ENCODE measurements around the gene PIP4K2A. TPM values are rescaled to one million over a fixed set of nuclear protein-coding genes. Genes with fewer than 3 reads are reported as not detected.

PIP4K2A gene
- total and polyA plus RNA-seq, 2 of the 8 experiments (the other 6 are each of a cell fraction or from before 2014, with no cell fraction given), result 19.0 to 60.9 TPM

- H3K14ac ChIP-seq (ENCODE audit: insufficient read length), result no peak overlapping the region
- H3K27me3 ChIP-seq (replicated peaks in 1 of 4; ENCODE audit: control insufficient read depth in 3 of 4, extremely low read depth in 1 of 4, insufficient read depth in 3 of 4, low read length in 3 of 4), result no peaks in the 10 kb centered on the region
- H2BK12ac ChIP-seq (ENCODE audit: low read depth, low read length), result no peak overlapping the region
- H2BK5ac ChIP-seq (ENCODE audit: low read depth, low read length), result no peak overlapping the region
- no peaks in the 10 kb centered on the region for H3K4me1 ChIP-seq (replicated peaks in 1 of 4; ENCODE audit: control insufficient read depth in 3 of 4, insufficient read depth in 4 of 4, low read length in 3 of 4)
- no peaks in the 10 kb centered on the region for H3K23me2 ChIP-seq (ENCODE audit: low read depth, low read length)
- no peak for FAIRE-seq
- WGBS, 2 experiments (ENCODE audit: extremely low coverage in 1 of 2, insufficient coverage in 1 of 2, insufficient read length in 1 of 2, insufficient replicate concordance in 2 of 2, low coverage in 1 of 2, low lambda C conversion rate in 2 of 2, missing lambda C conversion rate in 1 of 2), result 91% methylated on average over 3 of the region's 3 CpGs; no CpG with 5 or more reads in 1 of the 2 experiments
- H3K79me2 ChIP-seq (ENCODE audit: control insufficient read depth in 1 of 2, insufficient read depth in 2 of 2, low read length in 2 of 2), result no peaks in the 10 kb centered on the region
- H3K27ac ChIP-seq (ENCODE audit: low read depth, low read length), result no peak overlapping the region
- H4K5ac ChIP-seq (ENCODE audit: insufficient read length, low read depth, low read length), result no peak overlapping the region
- H4K91ac ChIP-seq (replicated peaks; ENCODE audit: insufficient read length, low read length), result no peak overlapping the region
- no peak overlapping the region for H2BK120ac ChIP-seq (replicated peaks; ENCODE audit: low read depth, low read length)
- H4K20me1 ChIP-seq (replicated peaks in 1 of 2; ENCODE audit: control insufficient read depth in 1 of 2, insufficient read depth in 2 of 2, low read length in 2 of 2), result no peaks in the 10 kb centered on the region
- H3K36me3 ChIP-seq (ENCODE audit: control insufficient read depth in 2 of 4, insufficient read depth in 4 of 4, low read length in 3 of 4), result no peaks in the 10 kb centered on the region
- CTCF ChIA-PET (ENCODE audit: partially characterized antibody), result interaction anchor here (0.9 to 1.2 kb wide), 2 partner anchors 71 to 508 kb away, joined by 3 read pairs; no protein-coding TSS in a partner anchor
- no peak overlapping the region for H2AK5ac ChIP-seq (ENCODE audit: low read depth, low read length)
- H3K4me3 ChIP-seq (ENCODE audit: extremely low read depth in 1 of 4, insufficient read depth in 2 of 4, low read depth in 3 of 4, low read length in 4 of 4), result no peak overlapping the region
- POLR2A ChIA-PET (ENCODE audit: partially characterized antibody), result no interaction called here
- H2BK20ac ChIP-seq (ENCODE audit: low read length), result no peak overlapping the region
- H3K23ac ChIP-seq (ENCODE audit: insufficient read length), result no peak overlapping the region
- H3K4ac ChIP-seq (replicated peaks; ENCODE audit: insufficient read length, low read depth, low read length), result no peak overlapping the region
- no peaks in the 10 kb centered on the region for H3K9me3 ChIP-seq (ENCODE audit: insufficient read depth in 2 of 2, low read depth in 1 of 2, low read length in 1 of 2)
- H3K4me2 ChIP-seq (ENCODE audit: insufficient read depth in 1 of 2, low read depth in 2 of 2, low read length in 2 of 2), result no peak overlapping the region
- H3K18ac ChIP-seq (ENCODE audit: extremely low read depth, low read length), result no peak overlapping the region
- TF ChIP-seq SIRT6 (IDR thresholded peaks at IDR 0.05; ENCODE audit: low read length) (no peak), POLR2AphosphoS5 (IDR thresholded peaks at IDR 0.05; ENCODE audit: low read depth, low read length) (no peak), MAFK (IDR thresholded peaks at IDR 0.05; ENCODE audit: low read depth, low read length) (no peak), BACH1 (IDR thresholded peaks at IDR 0.05; ENCODE audit: low read length) (no peak), RFX5 (IDR thresholded peaks at IDR 0.05; ENCODE audit: borderline replicate concordance, low read depth, low read length) (no peak), MAX (IDR thresholded peaks at IDR 0.05) (no peak), CBX8 (IDR thresholded peaks at IDR 0.05; ENCODE audit: borderline replicate concordance, low read depth, low read length) (no peak), ASH2L (IDR thresholded peaks at IDR 0.05; ENCODE audit: low read length) (no peak), NANOG (IDR thresholded peaks at IDR 0.05; ENCODE audit: insufficient read depth, low read depth, low read length, poor library complexity, severe bottlenecking) (no peak), CTBP2 (IDR thresholded peaks at IDR 0.05; ENCODE audit: borderline replicate concordance, insufficient read depth, insufficient read length, low read length) (no peak), TBP (IDR thresholded peaks at IDR 0.05; ENCODE audit: low read depth, low read length) (no peak), RXRA (IDR thresholded peaks at IDR 0.05; ENCODE audit: insufficient read depth, low read depth, low read length) (no peak)
- no peak overlapping the region for H2BK15ac ChIP-seq (ENCODE audit: low read length)
- H3K56ac ChIP-seq (replicated peaks; ENCODE audit: insufficient read length, low read depth, low read length), result no peak overlapping the region
- no peak overlapping the region for H2AFZ ChIP-seq (ENCODE audit: low read length)
- H3K9ac ChIP-seq (replicated peaks in 1 of 4; ENCODE audit: extremely low read depth in 1 of 4, low read depth in 3 of 4, low read length in 3 of 4), result no peak overlapping the region
- no peaks in the 10 kb centered on the region for H3K79me1 ChIP-seq (ENCODE audit: low read depth, low read length)
- DNase-seq (ENCODE audit: low read depth in 1 of 2, low spot score in 2 of 2), result no peak
- no peak overlapping the region for H4K8ac ChIP-seq (ENCODE audit: extremely low read depth, insufficient read depth, low read length)
Measured at GRCh38 chr10:22501413-22501812, 213.0 kb downstream of the PIP4K2A start.

Measured in H1 (cell line).